Hematopoietic multipotent progenitor cell treated with erythropoietin and hydrocortisone succinate and interleukin-3 and kit ligand, for 8 days (in vitro differentiated cells): ENCODE results near the gene TRAPPC10.
"Not testable (repeated sequence)": the region's sequence is repeated elsewhere in the genome, so short reads cannot be mapped to it uniquely, and the experiment has no call there.

ENCODE experiments used
- DNase-seq: peaks from one replicate; pipeline ENCODE4 v3.0.0-alpha.2; 2015

Gene TRAPPC10

GRCh38 chr21:44154816-44155230, 142.7 kb downstream of the TRAPPC10 start:
- not testable (repeated sequence) for DNase-seq

GRCh38 chr21:44155231-44155993, 143.3 kb downstream of the TRAPPC10 start:
- DNase-seq, result not testable (repeated sequence)

GRCh38 chr21:44155994-44156380, 143.9 kb downstream of the TRAPPC10 start:
- DNase-seq, result not testable (repeated sequence)
